ENCODE data around the gene KIF20B. TPM values are rescaled to one million over a fixed set of nuclear protein-coding genes. Genes with fewer than 3 reads are reported as not detected.

The KIF20B gene
- total RNA-seq, 1 experiment from 2014 or later = 59.1 TPM

DNA sequence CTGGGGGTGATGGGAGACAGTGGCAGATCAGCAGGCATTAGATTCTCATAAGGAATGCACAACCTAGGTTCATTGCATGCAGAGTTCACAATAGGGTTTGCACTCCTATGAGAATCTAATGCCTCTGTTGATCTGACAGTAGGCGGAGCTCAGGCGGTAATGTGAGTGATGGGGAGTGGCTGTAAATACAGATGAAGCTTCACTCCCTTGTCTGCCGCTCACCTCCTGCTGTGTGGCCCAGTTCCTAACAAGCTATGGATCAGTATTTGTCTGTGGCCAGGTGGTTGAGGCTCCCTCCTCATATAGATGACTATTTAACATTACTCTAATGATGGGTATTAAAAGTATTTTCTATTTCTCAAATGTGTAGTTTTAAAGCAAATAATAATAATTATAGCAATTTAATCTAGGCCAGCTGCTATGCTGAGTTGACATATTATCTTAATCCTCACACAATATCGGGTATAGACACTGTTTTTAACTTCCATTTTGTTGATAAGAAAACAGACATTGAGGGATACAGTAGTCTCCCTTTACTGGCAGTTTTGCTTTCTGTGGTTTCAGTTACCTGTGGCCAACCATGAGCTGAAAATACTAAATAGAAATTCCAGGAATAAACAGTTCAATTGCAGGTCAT lies 39.9 kb downstream of the KIF20B start:
- WGBS (ENCODE audit: extremely low coverage, insufficient read length, low lambda C conversion rate) = no CpG with 5 or more reads among the region's 4 CpGs
- no peaks in the 10 kb centered on the region for H3K27me3 Mint-ChIP-seq (ENCODE audit: low read depth)
- no peak overlapping the region for H2BK15ac ChIP-seq (ENCODE audit: low read depth, low read length)
- no peaks in the 10 kb centered on the region for H3K79me2 ChIP-seq (ENCODE audit: insufficient read depth, low read length)
- H3K27me3 ChIP-seq (ENCODE audit: insufficient read depth, low read length) = no peaks in the 10 kb centered on the region
- H3K56ac ChIP-seq (ENCODE audit: insufficient read length, low read depth, low read length) = no peak overlapping the region
- H3K4me1 Mint-ChIP-seq = no peaks in the 10 kb centered on the region
- H3K23ac ChIP-seq (ENCODE audit: insufficient read length, low read depth, low read length) = no peak overlapping the region
- H3K9me3 ChIP-seq (ENCODE audit: control insufficient read depth, low read depth, low read length) = no peaks in the 10 kb centered on the region
- peaks cover 34 to 66% (median 54%) of the 10 kb centered on the region in 3 experiments for H3K36me3 Mint-ChIP-seq (ENCODE audit: insufficient read depth in 1 of 3, low read depth in 3 of 3)
- H3K79me1 ChIP-seq (ENCODE audit: insufficient read depth, low read depth, low read length, poor library complexity, severe bottlenecking) = no peaks in the 10 kb centered on the region
- no peaks in the 10 kb centered on the region for H3K4me1 ChIP-seq (ENCODE audit: insufficient read depth, low read length)
- no peak overlapping the region for H2AFZ ChIP-seq (ENCODE audit: low read length)
- H3K9ac ChIP-seq (ENCODE audit: extremely low read depth, insufficient read length, low read length) = no peak overlapping the region
- no peak overlapping the region for H4K8ac ChIP-seq (replicated peaks; ENCODE audit: insufficient read length, low read depth, low read length)
- TF ChIP-seq, protein P1, sequence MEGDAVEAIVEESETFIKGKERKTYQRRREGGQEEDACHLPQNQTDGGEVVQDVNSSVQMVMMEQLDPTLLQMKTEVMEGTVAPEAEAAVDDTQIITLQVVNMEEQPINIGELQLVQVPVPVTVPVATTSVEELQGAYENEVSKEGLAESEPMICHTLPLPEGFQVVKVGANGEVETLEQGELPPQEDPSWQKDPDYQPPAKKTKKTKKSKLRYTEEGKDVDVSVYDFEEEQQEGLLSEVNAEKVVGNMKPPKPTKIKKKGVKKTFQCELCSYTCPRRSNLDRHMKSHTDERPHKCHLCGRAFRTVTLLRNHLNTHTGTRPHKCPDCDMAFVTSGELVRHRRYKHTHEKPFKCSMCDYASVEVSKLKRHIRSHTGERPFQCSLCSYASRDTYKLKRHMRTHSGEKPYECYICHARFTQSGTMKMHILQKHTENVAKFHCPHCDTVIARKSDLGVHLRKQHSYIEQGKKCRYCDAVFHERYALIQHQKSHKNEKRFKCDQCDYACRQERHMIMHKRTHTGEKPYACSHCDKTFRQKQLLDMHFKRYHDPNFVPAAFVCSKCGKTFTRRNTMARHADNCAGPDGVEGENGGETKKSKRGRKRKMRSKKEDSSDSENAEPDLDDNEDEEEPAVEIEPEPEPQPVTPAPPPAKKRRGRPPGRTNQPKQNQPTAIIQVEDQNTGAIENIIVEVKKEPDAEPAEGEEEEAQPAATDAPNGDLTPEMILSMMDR (conservative IDR thresholded peaks at IDR 0.05) = no peak
- H3K4me3 Mint-ChIP-seq = no peak overlapping the region
- no peak overlapping the region for H3K14ac ChIP-seq (ENCODE audit: insufficient read depth, low read length)
- H3K9me3 Mint-ChIP-seq = no peaks in the 10 kb centered on the region
- H3K18ac ChIP-seq (ENCODE audit: insufficient read length, low read depth, low read length) = no peak overlapping the region
- H3K4me2 ChIP-seq (ENCODE audit: insufficient read depth, insufficient read length, low read length) = no peak overlapping the region
- no peak overlapping the region for H3K27ac ChIP-seq (ENCODE audit: insufficient read length, low read depth, low read length)
- H3T11ph ChIP-seq (ENCODE audit: low read length) = no peak overlapping the region
- no peak overlapping the region for H4K91ac ChIP-seq (ENCODE audit: insufficient read length, low read depth, low read length)
- peak; percentile 36 for DNase-seq
- no peak overlapping the region for H2BK5ac ChIP-seq (ENCODE audit: insufficient read length, low read length)
- H2BK12ac ChIP-seq (ENCODE audit: insufficient read length, low read depth, low read length) = no peak overlapping the region
- H3K23me2 ChIP-seq (ENCODE audit: insufficient read length, low read depth, low read length, poor library complexity, severe bottlenecking) = no peaks in the 10 kb centered on the region
- no peak overlapping the region for H3K4ac ChIP-seq (ENCODE audit: low read depth, low read length)
- H4K5ac ChIP-seq (ENCODE audit: insufficient read length, low read depth, low read length) = no peak overlapping the region
- H2BK20ac ChIP-seq (ENCODE audit: low read depth, low read length, poor library complexity, severe bottlenecking) = no peak overlapping the region
- no peak overlapping the region for H3K27ac Mint-ChIP-seq
- H2AK5ac ChIP-seq (ENCODE audit: insufficient read length, low read length) = no peak overlapping the region
- H2BK120ac ChIP-seq (ENCODE audit: low read depth, low read length, poor library complexity, severe bottlenecking) = no peak overlapping the region
- no peaks in the 10 kb centered on the region for H4K20me1 ChIP-seq (ENCODE audit: control insufficient read depth, insufficient read depth, insufficient read length)
